Pulmonary artery endothelial cell (primary cell): ENCODE measurements around the gene VWA3B. TPM values are rescaled to one million over a fixed set of nuclear protein-coding genes. Genes with fewer than 3 reads are reported as not detected.

Experiments used
- DNase-seq: peaks from one replicate; pipeline ENCODE4 v3.0.0-alpha.2; 2011; ENCODE audit warnings: low read depth, low spot score
- total RNA-seq: library from RNA; depleted of rRNA; stranded (reverse); fragments of >200 nt; gene quantifications from 2 replicates; pipeline ENCODE4 v1.2.3, GENCODE V29; 2014

VWA3B gene
- total RNA-seq, 1 donor from 2014 or later: not detected

GRCh38 chr2:98332989-98333388 lies 246.0 kb downstream of the VWA3B start:
- no peak for DNase-seq

- DNase-seq: no peak
Observed at GRCh38 chr2:98333922-98334321, 247.0 kb downstream of the VWA3B start.

GRCh38 chr2:98334439-98335078 lies 247.6 kb downstream of the VWA3B start:
- DNase-seq: no peak

- DNase-seq: no peak
Observed at GRCh38 chr2:98335271-98335670, 248.3 kb downstream of the VWA3B start.

- DNase-seq: no peak
Observed at GRCh38 chr2:98341241-98341640, 254.3 kb downstream of the VWA3B start.

GRCh38 chr2:98343285-98343684 lies 256.3 kb downstream of the VWA3B start:
- DNase-seq: no peak

GRCh38 chr2:98346311-98347236 lies 259.6 kb downstream of the VWA3B start, which contains the start of gene CNGA3:
Gene CNGA3, plus strand, starts transcription at chr2:98346456. Its CDS starts 23,520 bp downstream, at chr2:98369976.
- DNase-seq: no peak

- DNase-seq: no peak
Observed at GRCh38 chr2:98347298-98348065, 260.5 kb downstream of the VWA3B start.

- no peak for DNase-seq
Observed at GRCh38 chr2:98348066-98348561, 261.1 kb downstream of the VWA3B start.

- no peak for DNase-seq
Observed at GRCh38 chr2:98350411-98350810, 263.4 kb downstream of the VWA3B start.

GRCh38 chr2:98355881-98356280 lies 268.9 kb downstream of the VWA3B start:
- DNase-seq: no peak

GRCh38 chr2:98356729-98357128 lies 269.8 kb downstream of the VWA3B start:
- no peak for DNase-seq

- no peak for DNase-seq
Observed at GRCh38 chr2:98357849-98358248, 270.9 kb downstream of the VWA3B start.

GRCh38 chr2:98359986-98360385 lies 273.0 kb downstream of the VWA3B start:
- DNase-seq: no peak

Other genes starting within 250 kb of the VWA3B start
- gene TMEM131, start 91.2 kb upstream of the VWA3B start, total RNA-seq: 9.9 and 16.6 TPM in 2 replicates